GM18873 (cell line): ENCODE results near the gene VCY1B.
"Not testable (repeated sequence)": the region's sequence is repeated elsewhere in the genome, so short reads cannot be mapped to it uniquely, and the experiment has no call there.

Experiments used
- ATAC-seq: cut with Tn5 transposase; IDR thresholded peaks from one replicate; pipeline ENCODE4 v1.9.1; 2021; ENCODE audit warnings: mild to moderate bottlenecking, moderate library complexity, moderate number of reproducible peaks; ENCODE audit not compliant: unreplicated experiment, low FRiP score

The VCY1B gene

GRCh38 chrY:14055927-14056326 is at the start of gene VCY1B:
VCY1B (plus strand) TSS chrY:14056227; CDS start chrY:14056290, 63 bp downstream.
- not testable (repeated sequence) for ATAC-seq

DNA sequence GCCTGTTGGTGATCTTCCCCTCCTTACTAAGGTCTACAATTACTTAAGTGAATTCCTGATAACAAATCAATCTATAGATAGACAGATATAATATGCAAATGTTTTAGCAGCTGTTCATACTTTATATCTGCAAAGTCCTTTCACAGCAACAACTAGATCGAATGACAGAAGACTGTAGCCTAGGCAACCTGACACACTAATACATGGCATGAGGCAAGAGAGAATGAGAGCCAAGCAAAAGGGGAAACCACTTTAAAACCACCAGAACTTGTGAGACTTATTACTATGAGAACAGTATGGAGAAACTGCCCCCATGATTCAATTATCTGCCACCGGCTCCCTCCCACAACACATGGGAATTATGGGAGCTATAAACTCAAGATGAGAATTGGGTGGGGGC is 44.1 kb upstream of the VCY1B start:
- ATAC-seq: not testable (repeated sequence)

DNA sequence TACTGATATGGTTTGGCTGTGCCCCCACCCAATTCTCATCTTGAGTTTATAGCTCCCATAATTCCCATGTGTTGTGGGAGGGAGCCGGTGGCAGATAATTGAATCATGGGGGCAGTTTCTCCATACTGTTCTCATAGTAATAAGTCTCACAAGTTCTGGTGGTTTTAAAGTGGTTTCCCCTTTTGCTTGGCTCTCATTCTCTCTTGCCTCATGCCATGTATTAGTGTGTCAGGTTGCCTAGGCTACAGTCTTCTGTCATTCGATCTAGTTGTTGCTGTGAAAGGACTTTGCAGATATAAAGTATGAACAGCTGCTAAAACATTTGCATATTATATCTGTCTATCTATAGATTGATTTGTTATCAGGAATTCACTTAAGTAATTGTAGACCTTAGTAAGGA is 25.6 kb upstream of the VCY1B start:
- not testable (repeated sequence) for ATAC-seq

GRCh38 chrY:14085877-14086276 is 29.9 kb downstream of the VCY1B start:
- ATAC-seq: no peak
